Breast epithelium (tissue), 4 donors: ENCODE data around the gene TCF7L1. TPM values are rescaled to one million over a fixed set of nuclear protein-coding genes. Genes with fewer than 3 reads are reported as not detected.
A peak's percentile ranks its signal among the peaks of the same experiment; 100 is the strongest.

Experiments used
- DNase-seq, 2 donors: peaks; one replicate each; pipeline ENCODE4 v3.0.0-alpha.2; 2019; ENCODE audit warnings: low spot score in 2 of 2
- H3K27ac ChIP-seq, 2 donors: fragments of 200-600 bp; sonication (generic) in 1 of 2; one replicate each; pipeline ENCODE4 v1.5.1; 2016 to 2019; ENCODE audit warnings: mild to moderate bottlenecking in 1 of 2
- H3K27me3 ChIP-seq, 2 donors: fragments of 200-600 bp; sonication (generic) in 1 of 2; one replicate each; pipeline versions ENCODE4 v1.5.1 to v1.6.0; 2017 to 2019; ENCODE audit warnings: control low read depth in 1 of 2, mild to moderate bottlenecking in 1 of 2
- H3K36me3 ChIP-seq: fragments of 200-600 bp; one replicate; pipeline ENCODE4 v1.5.1; 2019
- H3K4me1 ChIP-seq, 2 donors: fragments of 200-600 bp; sonication (generic); one replicate each; pipeline ENCODE4 v1.5.1; 2016 to 2019; ENCODE audit warnings: control low read depth in 1 of 2
- H3K4me3 ChIP-seq, 3 donors: fragments of 200-600 bp; sonication (generic); 1 replicate in 2 of 3; 2 replicates in 1 of 3; pipeline ENCODE4 v1.5.1; 2016 to 2019; ENCODE audit warnings: mild to moderate bottlenecking in 3 of 3, moderate library complexity in 2 of 3
- H3K9me3 ChIP-seq, 2 donors: fragments of 200-600 bp; sonication (generic) in 1 of 2; one replicate each; pipeline ENCODE4 v1.5.1; 2016 to 2019; ENCODE audit warnings: control low read depth in 1 of 2
- POLR2A ChIP-seq: fragments of 450-650 bp; IDR thresholded peaks from one replicate; pipeline ENCODE4 v1.6.1; 2016; ENCODE audit warnings: antibody characterized with exemption, mild to moderate bottlenecking, moderate library complexity
- POLR2AphosphoS5 ChIP-seq, 3 donors: sonication (generic); formaldehyde crosslinking; IDR thresholded peaks; one replicate each; pipeline ENCODE4 v1.6.1; 2017; ENCODE audit warnings: antibody characterized with exemption in 3 of 3
- intact Hi-C: fragments of 100-400 bp; cut with DNase I; formaldehyde crosslinking; loops from one replicate; pipeline ENCODE4 v1.15.1; 2023; ENCODE audit warnings: low total_unique reads
- total RNA-seq, 3 donors: library from RNA; depleted of rRNA; stranded (reverse); fragments of >200 nt; gene quantifications; one replicate each; pipeline ENCODE4 v1.1.0, GENCODE V29; 2016
- TF ChIP-seq, protein P1 (sequence below), 3 donors: fragments of 450-650 bp; IDR thresholded peaks; one replicate each; pipeline ENCODE4 v1.5.1; 2016 to 2017; ENCODE audit warnings: antibody characterized with exemption in 3 of 3, mild to moderate bottlenecking in 3 of 3, moderate library complexity in 3 of 3

The TCF7L1 gene
- total RNA-seq, 3 donors from 2014 or later: 3.4 to 6.9 (median 5.9) TPM

DNA sequence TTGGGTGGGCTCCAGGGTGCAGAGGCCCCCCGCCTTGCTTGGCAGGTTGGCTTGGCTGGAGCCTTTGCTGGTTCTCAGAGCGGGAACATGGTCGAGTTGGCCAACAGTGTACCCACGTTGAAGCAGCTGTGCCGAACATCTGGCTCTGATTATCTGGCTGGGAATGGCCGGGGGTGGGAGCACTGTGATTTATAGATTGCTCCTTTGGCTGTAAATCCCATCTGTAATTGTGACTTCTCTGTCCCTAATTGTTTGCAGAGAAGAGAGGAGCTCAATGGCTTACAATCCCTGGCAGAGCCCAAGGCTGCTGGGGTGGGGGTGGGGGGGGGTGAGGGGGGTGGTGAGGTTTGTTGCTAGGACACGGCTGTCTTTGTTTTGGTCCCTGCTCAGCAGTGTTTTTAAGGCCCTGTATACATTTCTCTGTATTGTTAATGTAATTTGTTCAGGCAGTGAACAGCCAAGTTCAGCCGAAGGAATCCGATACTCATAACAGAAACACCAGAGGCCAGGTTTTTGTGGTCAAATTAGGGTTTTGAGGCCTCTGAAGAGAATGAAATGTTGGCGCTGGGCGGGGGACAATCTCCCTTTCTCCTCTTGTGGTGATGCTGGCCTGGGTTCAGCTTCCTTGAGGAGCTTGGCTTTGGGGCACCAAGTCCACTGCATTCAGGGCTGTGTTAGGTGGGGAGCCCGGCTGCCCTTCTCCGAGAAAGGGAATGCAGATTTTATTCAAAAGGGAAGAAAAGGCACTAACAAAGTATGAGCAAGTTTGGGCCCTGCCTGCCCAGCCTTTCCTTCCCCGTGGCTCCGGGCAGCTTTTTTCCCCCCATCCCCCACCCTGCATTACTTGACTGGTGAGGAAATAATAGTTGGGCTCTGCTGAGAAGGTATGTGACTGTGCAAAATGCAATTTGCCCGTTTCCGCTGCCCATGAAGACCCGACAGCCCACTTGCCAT lies 82.5 kb downstream of the TCF7L1 start:
- H3K4me1 ChIP-seq: peaks cover 7 to 18% of the 10 kb centered on the region in 2 donors
- H3K9me3 ChIP-seq: no peaks in the 10 kb centered on the region
- H3K36me3 ChIP-seq: no peaks in the 10 kb centered on the region
- intact Hi-C loops: no loop called here
- no peaks in the 10 kb centered on the region for H3K27me3 ChIP-seq
- no peak for TF ChIP-seq POLR2A
- TF ChIP-seq, protein P1, sequence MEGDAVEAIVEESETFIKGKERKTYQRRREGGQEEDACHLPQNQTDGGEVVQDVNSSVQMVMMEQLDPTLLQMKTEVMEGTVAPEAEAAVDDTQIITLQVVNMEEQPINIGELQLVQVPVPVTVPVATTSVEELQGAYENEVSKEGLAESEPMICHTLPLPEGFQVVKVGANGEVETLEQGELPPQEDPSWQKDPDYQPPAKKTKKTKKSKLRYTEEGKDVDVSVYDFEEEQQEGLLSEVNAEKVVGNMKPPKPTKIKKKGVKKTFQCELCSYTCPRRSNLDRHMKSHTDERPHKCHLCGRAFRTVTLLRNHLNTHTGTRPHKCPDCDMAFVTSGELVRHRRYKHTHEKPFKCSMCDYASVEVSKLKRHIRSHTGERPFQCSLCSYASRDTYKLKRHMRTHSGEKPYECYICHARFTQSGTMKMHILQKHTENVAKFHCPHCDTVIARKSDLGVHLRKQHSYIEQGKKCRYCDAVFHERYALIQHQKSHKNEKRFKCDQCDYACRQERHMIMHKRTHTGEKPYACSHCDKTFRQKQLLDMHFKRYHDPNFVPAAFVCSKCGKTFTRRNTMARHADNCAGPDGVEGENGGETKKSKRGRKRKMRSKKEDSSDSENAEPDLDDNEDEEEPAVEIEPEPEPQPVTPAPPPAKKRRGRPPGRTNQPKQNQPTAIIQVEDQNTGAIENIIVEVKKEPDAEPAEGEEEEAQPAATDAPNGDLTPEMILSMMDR (IDR thresholded peaks at IDR 0.05): no peak
- TF ChIP-seq POLR2AphosphoS5 (IDR thresholded peaks at IDR 0.05): no peak
- peak in 1 of 2 donors; percentile 52 for DNase-seq
- H3K4me3 ChIP-seq: peak overlapping the region in 2 of 3 donors; percentile 16 to 37
- peak overlapping the region; percentile 89 to 91 for H3K27ac ChIP-seq

DNA sequence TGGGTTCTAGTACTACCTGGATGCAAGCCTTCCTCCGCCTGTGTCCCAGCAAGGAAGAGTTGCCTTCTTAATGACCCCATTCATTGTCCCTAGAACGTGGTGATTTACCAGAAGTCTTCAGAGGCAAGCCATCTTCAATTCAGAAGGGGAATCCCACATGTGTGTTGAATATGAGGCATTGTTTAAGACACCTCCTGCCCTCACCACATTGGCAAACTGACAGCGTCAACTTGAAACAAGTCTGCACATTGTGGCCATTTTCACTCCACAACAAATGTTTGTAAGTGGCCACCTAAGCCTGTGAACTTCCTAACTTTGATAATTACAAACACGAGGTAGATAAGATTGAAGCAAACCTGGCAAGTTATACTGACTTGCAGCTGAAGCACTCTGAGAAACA lies 83.7 kb downstream of the TCF7L1 start:
- intact Hi-C loops: no loop called here
- Histone ChIP-seq H3K27ac (peak overlapping the region; percentile 89 to 91), H3K4me1 (peaks cover 7 to 18% of the 10 kb centered on the region in 2 donors), H3K27me3 (no peaks in the 10 kb centered on the region), H3K36me3 (no peaks in the 10 kb centered on the region), H3K4me3 (no peak overlapping the region), H3K9me3 (no peaks in the 10 kb centered on the region)
- DNase-seq: peak in 1 of 2 donors; percentile 49
- TF ChIP-seq POLR2A: no peak
- TF ChIP-seq, protein P1 (IDR thresholded peaks at IDR 0.05): no peak
- TF ChIP-seq POLR2AphosphoS5 (IDR thresholded peaks at IDR 0.05): no peak

DNA sequence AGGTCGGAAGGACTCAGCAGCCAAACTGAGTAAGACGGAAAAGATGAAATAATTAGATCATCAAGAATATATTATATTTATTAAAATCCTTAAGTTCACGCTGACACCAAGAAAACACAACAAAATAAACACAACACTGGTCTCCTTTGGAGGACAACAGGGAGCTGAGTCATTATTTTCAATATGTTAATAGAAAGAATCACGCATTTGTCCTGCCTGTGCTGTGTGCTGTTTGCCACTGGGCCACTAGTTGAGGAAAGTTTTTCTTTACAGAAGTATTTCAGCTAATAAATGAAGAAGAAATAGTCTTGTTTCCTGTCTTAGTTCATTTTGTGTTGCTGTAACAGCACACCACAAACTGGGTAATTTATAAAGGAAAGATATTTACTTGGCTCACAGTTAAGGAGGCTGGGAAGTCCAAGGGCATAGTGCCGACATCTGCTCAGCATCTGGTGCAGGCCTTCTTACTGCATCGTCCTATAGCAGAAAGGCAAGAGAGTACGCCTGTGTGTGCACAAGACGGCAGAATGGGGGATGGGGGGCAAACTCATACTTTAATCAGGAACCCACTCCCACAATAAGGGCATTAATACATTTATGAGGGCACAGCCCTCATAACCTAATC lies 88.0 kb downstream of the TCF7L1 start:
- H3K27me3 ChIP-seq: no peaks in the 10 kb centered on the region
- no peak for DNase-seq
- intact Hi-C loops: no loop called here
- TF ChIP-seq POLR2A (no peak), POLR2AphosphoS5 (IDR thresholded peaks at IDR 0.05) (peak in 2 of 3 donors; percentile 14 to 31)
- TF ChIP-seq, protein P1 (IDR thresholded peaks at IDR 0.05): no peak
- H3K4me3 ChIP-seq: no peak overlapping the region
- H3K4me1 ChIP-seq: peaks cover 4 to 6% of the 10 kb centered on the region in 2 donors
- peak overlapping the region in 1 of 2 donors; percentile 21 for H3K27ac ChIP-seq
- H3K36me3 ChIP-seq: no peaks in the 10 kb centered on the region
- no peaks in the 10 kb centered on the region for H3K9me3 ChIP-seq

GRCh38 chr2:85222792-85223191 lies 89.6 kb downstream of the TCF7L1 start:
- Histone ChIP-seq H3K9me3 (no peaks in the 10 kb centered on the region), H3K36me3 (no peaks in the 10 kb centered on the region), H3K4me1 (no peaks in the 10 kb centered on the region), H3K27me3 (no peaks in the 10 kb centered on the region), H3K4me3 (no peak overlapping the region), H3K27ac (no peak overlapping the region)
- TF ChIP-seq, protein P1 (IDR thresholded peaks at IDR 0.05): no peak
- TF ChIP-seq POLR2A (no peak), POLR2AphosphoS5 (IDR thresholded peaks at IDR 0.05) (no peak)
- intact Hi-C loops: no loop called here
- no peak for DNase-seq

DNA sequence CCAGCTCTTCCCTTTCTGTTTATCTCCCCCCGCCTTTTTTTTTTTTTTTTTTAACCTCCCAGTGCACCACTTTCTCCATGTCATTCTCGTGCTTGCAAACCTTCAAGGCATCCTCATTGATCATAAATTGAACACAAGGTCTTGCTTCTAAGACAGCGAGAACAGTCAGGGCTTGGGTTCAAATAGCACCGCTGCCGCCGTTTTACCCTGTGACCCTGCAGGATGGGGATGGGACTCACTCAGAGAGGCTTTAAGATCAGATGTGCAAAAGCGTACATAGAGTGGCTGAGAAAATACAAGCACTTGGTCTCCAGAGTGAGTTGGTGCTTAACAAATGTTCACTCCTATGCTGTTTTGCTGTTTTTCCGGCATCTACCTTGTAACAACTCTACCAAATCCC lies 93.6 kb downstream of the TCF7L1 start:
- Histone ChIP-seq H3K36me3 (no peaks in the 10 kb centered on the region), H3K27me3 (no peaks in the 10 kb centered on the region), H3K4me3 (no peak overlapping the region), H3K9me3 (no peaks in the 10 kb centered on the region), H3K27ac (no peak overlapping the region), H3K4me1 (no peaks in the 10 kb centered on the region)
- no peak for DNase-seq
- intact Hi-C loops: no loop called here
- TF ChIP-seq POLR2AphosphoS5 (IDR thresholded peaks at IDR 0.05): no peak
- TF ChIP-seq, protein P1 (IDR thresholded peaks at IDR 0.05): no peak
